NT2/D1 (cell line): ENCODE measurements around the gene TMEM141.

Experiments used
- SUZ12 ChIP-seq: IDR thresholded peaks from 2 replicates; pipeline ENCODE4 v1.6.1; 2011; ENCODE audit not compliant: insufficient read length, insufficient read depth; ENCODE audit errors: extremely low read depth
- YY1 ChIP-seq: IDR thresholded peaks from 2 replicates; pipeline ENCODE4 v1.6.1; 2011; ENCODE audit not compliant: insufficient read length, insufficient read depth
- ZNF274 ChIP-seq: IDR thresholded peaks from 2 replicates; pipeline ENCODE4 v1.6.1; 2011; ENCODE audit warnings: mild to moderate bottlenecking, low read depth, low read length

GRCh38 chr9:136808806-136809158, 17.6 kb downstream of the TMEM141 start:
- TF ChIP-seq YY1 (no peak), SUZ12 (no peak), ZNF274 (no peak)
